Measurements from ENCODE around the gene CRIP3.

DNA sequence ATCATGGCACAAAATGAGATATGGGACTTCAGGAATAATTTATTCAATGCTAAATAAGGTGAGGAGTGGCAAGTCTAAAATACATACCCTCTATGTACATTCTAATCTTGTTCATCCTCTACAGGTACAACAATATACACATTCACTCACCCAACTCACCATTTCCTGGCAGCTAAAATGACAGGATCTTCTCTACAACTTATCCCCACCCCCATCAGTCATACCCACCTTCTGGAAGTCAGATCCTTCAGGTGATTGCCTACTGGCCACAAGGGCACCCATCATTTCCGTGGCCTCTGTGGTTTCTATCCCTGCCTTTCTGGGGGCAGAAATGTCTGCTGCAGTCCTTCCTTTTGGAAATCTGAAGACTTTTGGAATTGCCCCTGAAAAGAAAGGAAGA lies 22.8 kb upstream of the CRIP3 start:
- TF ChIP-seq, protein P1, sequence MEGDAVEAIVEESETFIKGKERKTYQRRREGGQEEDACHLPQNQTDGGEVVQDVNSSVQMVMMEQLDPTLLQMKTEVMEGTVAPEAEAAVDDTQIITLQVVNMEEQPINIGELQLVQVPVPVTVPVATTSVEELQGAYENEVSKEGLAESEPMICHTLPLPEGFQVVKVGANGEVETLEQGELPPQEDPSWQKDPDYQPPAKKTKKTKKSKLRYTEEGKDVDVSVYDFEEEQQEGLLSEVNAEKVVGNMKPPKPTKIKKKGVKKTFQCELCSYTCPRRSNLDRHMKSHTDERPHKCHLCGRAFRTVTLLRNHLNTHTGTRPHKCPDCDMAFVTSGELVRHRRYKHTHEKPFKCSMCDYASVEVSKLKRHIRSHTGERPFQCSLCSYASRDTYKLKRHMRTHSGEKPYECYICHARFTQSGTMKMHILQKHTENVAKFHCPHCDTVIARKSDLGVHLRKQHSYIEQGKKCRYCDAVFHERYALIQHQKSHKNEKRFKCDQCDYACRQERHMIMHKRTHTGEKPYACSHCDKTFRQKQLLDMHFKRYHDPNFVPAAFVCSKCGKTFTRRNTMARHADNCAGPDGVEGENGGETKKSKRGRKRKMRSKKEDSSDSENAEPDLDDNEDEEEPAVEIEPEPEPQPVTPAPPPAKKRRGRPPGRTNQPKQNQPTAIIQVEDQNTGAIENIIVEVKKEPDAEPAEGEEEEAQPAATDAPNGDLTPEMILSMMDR (IDR thresholded peaks at IDR 0.05): no peak
- no peak for TF ChIP-seq POLR2A (IDR thresholded peaks at IDR 0.05)
